SK-N-SH (cell line): ENCODE measurements around the gene CHTF18. TPM values are rescaled to one million over a fixed set of nuclear protein-coding genes. Genes with fewer than 3 reads are reported as not detected.

Source experiments
- CTCF ChIA-PET: fragments of 300-600, 350-600 bp; formaldehyde crosslinking; extraction: SDS; loops from one replicate; lab custom pipeline; 2021; lab: Yijun Ruan, JAX
- POLR2A ChIA-PET: fragments of 350-600 bp; sonication (Branson Sonifier 250); formaldehyde crosslinking; extraction: SDS; loops from one replicate; lab custom pipeline; 2020; ENCODE audit warnings: antibody characterized with exemption, inconsistent platforms; lab: Yijun Ruan, JAX
- DNase-seq: peaks from one replicate; pipeline ENCODE4 v3.0.0; 2012
- H2AFZ ChIP-seq: fragments of 200-600 bp; sonication (generic); 2 replicates; pipeline ENCODE4 v1.8.1; 2016; ENCODE audit warnings: antibody characterized with exemption, mild to moderate bottlenecking, low read depth
- H3F3A ChIP-seq: fragments of 200-600 bp; sonication (generic); replicated peaks from 2 replicates; pipeline ENCODE3; 2016; ENCODE audit warnings: antibody characterized with exemption, mild to moderate bottlenecking; ENCODE audit not compliant: insufficient read depth
- H3K27ac ChIP-seq, 2 experiments: fragments of 200-500 bp in 1 of 2; fragments of 200-600 bp in 1 of 2; sonication (Bioruptor generic) in 1 of 2; sonication (generic), shearing (Covaris generic) in 1 of 2; 2 replicates each; pipeline versions ENCODE4 v1.5.1 to v1.6.1; 2014 to 2016; ENCODE audit warnings: low read depth in 2 of 2, inconsistent platforms in 1 of 2, low read length in 1 of 2, mild to moderate bottlenecking in 1 of 2, mixed read lengths in 1 of 2
- H3K27me3 ChIP-seq: fragments of 200-600 bp; sonication (generic), shearing (Covaris generic); 2 replicates; pipeline ENCODE4 v1.6.1; 2016; ENCODE audit warnings: mixed run types; ENCODE audit not compliant: insufficient read depth
- H3K36me3 ChIP-seq, 2 experiments: fragments of 200-500 bp in 1 of 2; fragments of 200-600 bp in 1 of 2; sonication (Bioruptor generic) in 1 of 2; sonication (generic) in 1 of 2; replicated peaks in 1 of 2; 2 replicates each; pipeline versions ENCODE3 to v1.5.1; 2014 to 2016; ENCODE audit warnings: low read length in 1 of 2, mild to moderate bottlenecking in 1 of 2; ENCODE audit not compliant: insufficient read depth in 2 of 2, control insufficient read depth in 1 of 2
- H3K4me1 ChIP-seq, 2 experiments: fragments of 200-500 bp in 1 of 2; fragments of 200-600 bp in 1 of 2; sonication (Bioruptor generic) in 1 of 2; sonication (generic), shearing (Covaris generic) in 1 of 2; 2 replicates each; pipeline versions ENCODE4 v1.5.1 to v1.6.1; 2014 to 2016; ENCODE audit warnings: low read depth in 1 of 2, low read length in 1 of 2, mixed run types in 1 of 2; ENCODE audit not compliant: insufficient read depth in 2 of 2, control insufficient read depth in 1 of 2
- H3K4me2 ChIP-seq: fragments of 200-600 bp; sonication (generic), shearing (Covaris generic); 2 replicates; pipeline ENCODE4 v1.6.1; 2017; ENCODE audit warnings: mixed run types
- H3K4me3 ChIP-seq, 2 experiments: fragments of 200-500 bp in 1 of 2; fragments of 200-600 bp in 1 of 2; sonication (Bioruptor generic) in 1 of 2; sonication (generic), shearing (Covaris generic) in 1 of 2; 2 replicates each; pipeline versions ENCODE4 v1.5.1 to v1.8.1; 2014 to 2016; ENCODE audit warnings: low read depth in 2 of 2, inconsistent platforms in 1 of 2, low read length in 1 of 2, mild to moderate bottlenecking in 1 of 2, mixed read lengths in 1 of 2, moderate library complexity in 1 of 2
- H3K79me2 ChIP-seq: fragments of 200-600 bp; sonication (generic); 2 replicates; pipeline ENCODE4 v1.8.1; 2017; ENCODE audit warnings: mild to moderate bottlenecking; ENCODE audit not compliant: insufficient read depth
- H3K9ac ChIP-seq: fragments of 200-600 bp; sonication (generic); 2 replicates; pipeline ENCODE4 v1.6.1; 2017; ENCODE audit warnings: mixed run types
- H3K9me2 ChIP-seq: fragments of 200-600 bp; sonication (generic); 2 replicates; pipeline ENCODE4 v1.6.1; 2017; ENCODE audit warnings: mixed run types
- H3K9me3 ChIP-seq: fragments of 200-600 bp; sonication (generic); 2 replicates; pipeline ENCODE4 v1.6.1; 2017; ENCODE audit warnings: mixed run types, mild to moderate bottlenecking, moderate library complexity
- H4K20me1 ChIP-seq: fragments of 200-600 bp; sonication (generic); 2 replicates; pipeline ENCODE4 v1.6.1; 2017; ENCODE audit warnings: mild to moderate bottlenecking, mixed run types; ENCODE audit not compliant: insufficient read depth
- FOSL2 ChIP-seq: IDR thresholded peaks from 2 replicates; pipeline ENCODE4 v1.4.0; 2012; ENCODE audit warnings: low read depth, mild to moderate bottlenecking, moderate library complexity, borderline replicate concordance
- IRF3 ChIP-seq: fragments of 150-350 bp; IDR thresholded peaks from 2 replicates; pipeline ENCODE4 v1.6.1; 2016; ENCODE audit warnings: mild to moderate bottlenecking, low read depth, low read length
- JUND ChIP-seq: IDR thresholded peaks from 2 replicates; pipeline ENCODE4 v1.4.0; 2012
- MXI1 ChIP-seq: IDR thresholded peaks from 2 replicates; pipeline ENCODE4 v1.6.1; 2012; ENCODE audit warnings: mild to moderate bottlenecking, low read depth, low read length, improper control_type of control experiment
- RAD21 ChIP-seq: IDR thresholded peaks from 2 replicates; pipeline ENCODE4 v1.6.1; 2012; ENCODE audit warnings: mild to moderate bottlenecking, low read length
- RCOR1 ChIP-seq: fragments of 150-350 bp; IDR thresholded peaks from 2 replicates; pipeline ENCODE4 v1.6.1; 2017; ENCODE audit warnings: antibody characterized with exemption, low read length
- REST ChIP-seq: IDR thresholded peaks from 2 replicates; pipeline ENCODE4 v1.6.1; 2012; ENCODE audit warnings: mild to moderate bottlenecking, low read depth, low read length, moderate library complexity
- TCF12 ChIP-seq: IDR thresholded peaks from 2 replicates; pipeline ENCODE4 v1.4.0; 2012
- TEAD4 ChIP-seq: IDR thresholded peaks from 2 replicates; pipeline ENCODE4 v1.4.0; 2012; ENCODE audit warnings: mild to moderate bottlenecking, borderline replicate concordance; ENCODE audit not compliant: insufficient read depth
- USF2 ChIP-seq: fragments of 150-350 bp; IDR thresholded peaks from 2 replicates; pipeline ENCODE4 v1.6.1; 2017; ENCODE audit warnings: antibody characterized with exemption, low read length, low read depth, borderline replicate concordance
- ZBTB33 ChIP-seq: IDR thresholded peaks from 2 replicates; pipeline ENCODE4 v1.4.0; 2012; ENCODE audit warnings: low read depth, borderline replicate concordance
- WGBS: methylation state at CpG from one replicate; pipeline ENCODE4 v1.1.6; 2017; ENCODE audit warnings: low lambda C conversion rate; 5-methylcytosine and 5-hydroxymethylcytosine counted together
- polyA plus RNA-seq, 3 experiments: library from polyadenylated mRNA; depleted of rRNA; stranded (reverse); fragments of >200 nt; gene quantifications; 2 replicates each; pipeline ENCODE4 v1.2.3, GENCODE V29; 2012

CHTF18 gene
- polyA plus RNA-seq, 1 of the 3 experiments (the other 2 are of a cell fraction), result 17.7 TPM

GRCh38 chr16:769934-770333 is 18.5 kb upstream of the CHTF18 start:
- no peak for DNase-seq
- no peaks in the 10 kb centered on the region for H3K4me1 ChIP-seq
- 79% methylated on average over 9 of the region's 19 CpGs for WGBS
- H3K27ac ChIP-seq, result no peak overlapping the region
- POLR2A ChIA-PET, result no interaction called here
- H3K9me2 ChIP-seq, result no peaks in the 10 kb centered on the region
- CTCF ChIA-PET, result interaction anchor here (1.8 kb wide), 1 partner anchor 15 kb away, joined by 10 read pairs; no protein-coding TSS in a partner anchor
- no peaks in the 10 kb centered on the region for H3K79me2 ChIP-seq
- H3K4me3 ChIP-seq, result no peak overlapping the region
- TF ChIP-seq TEAD4 (no peak), IRF3 (no peak), RCOR1 (no peak), USF2 (no peak), RAD21 (no peak), MXI1 (no peak), FOSL2 (no peak), REST (no peak), JUND (no peak), TCF12 (no peak), ZBTB33 (no peak)
- no peak overlapping the region for H3K4me2 ChIP-seq
- H4K20me1 ChIP-seq, result no peaks in the 10 kb centered on the region
- no peaks in the 10 kb centered on the region for H3K27me3 ChIP-seq
- no peaks in the 10 kb centered on the region for H3F3A ChIP-seq
- no peaks in the 10 kb centered on the region for H3K9me3 ChIP-seq
- H3K36me3 ChIP-seq, result no peaks in the 10 kb centered on the region
- no peak overlapping the region for H3K9ac ChIP-seq
- no peak overlapping the region for H2AFZ ChIP-seq
